ENCODE measurements around the gene PTPRF. TPM values are rescaled to one million over a fixed set of nuclear protein-coding genes. Genes with fewer than 3 reads are reported as not detected.

Gene PTPRF
- total RNA-seq, 2 donors from 2014 or later, result 182 to 292 TPM

DNA sequence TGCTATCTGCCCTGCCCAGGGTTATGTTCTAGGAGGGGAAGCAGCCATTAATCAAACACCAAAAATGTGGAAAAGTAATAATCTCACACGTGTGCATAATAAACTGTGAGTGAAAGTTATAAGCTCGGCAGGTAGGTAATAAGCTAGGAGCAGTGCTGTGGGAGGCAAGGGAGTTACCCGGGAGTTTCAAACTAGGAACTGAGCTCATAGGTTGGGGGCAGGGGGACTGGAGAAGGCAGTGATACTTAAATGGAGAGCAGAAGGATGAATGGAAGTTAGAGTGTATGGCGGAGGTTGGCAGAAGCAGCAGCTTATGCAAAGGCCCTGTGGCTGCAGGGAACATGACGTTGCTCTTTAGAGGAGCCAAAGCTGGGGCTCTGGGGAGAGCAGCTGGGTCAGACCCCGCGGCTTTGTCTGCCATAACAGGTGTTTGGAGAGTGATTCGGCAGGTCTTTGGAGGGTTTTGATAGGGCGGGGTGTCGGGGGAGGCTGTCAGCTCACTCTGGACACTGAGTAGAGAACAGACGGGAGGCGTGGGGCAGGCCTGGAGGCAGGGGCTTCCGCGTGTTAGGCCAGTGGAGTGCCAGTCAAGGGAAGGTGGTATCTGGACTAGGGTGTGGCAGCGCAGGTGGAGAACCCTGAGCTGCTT, 20.0 kb downstream of the PTPRF start:
- H3K36me3 ChIP-seq, result no peaks in the 10 kb centered on the region
- H3K4me3 ChIP-seq, result peak overlapping the region in 1 of 2 donors; percentile 22
- DNase-seq (ENCODE audit: low spot score), result no peak
- intact Hi-C loops (cut with DNase I), result loop anchor here (5.0 kb wide), 1 partner anchor 97 kb away; no protein-coding TSS in a partner anchor
- peaks cover 48% of the 10 kb centered on the region for H3K4me1 ChIP-seq (replicated peaks)
- WGBS, result 50% methylated on average over 15 of the region's 15 CpGs
- H3K27ac ChIP-seq, result peak overlapping the region; percentile 79 to 97
- TF ChIP-seq POLR2A (IDR thresholded peaks at IDR 0.05) (no peak), POLR2AphosphoS5 (IDR thresholded peaks at IDR 0.05) (no peak), CTCF (IDR thresholded peaks at IDR 0.05) (no peak)
- H3K9me3 ChIP-seq, result no peaks in the 10 kb centered on the region
- no peaks in the 10 kb centered on the region for H3K27me3 ChIP-seq (replicated peaks; ENCODE audit: insufficient read depth)

DNA sequence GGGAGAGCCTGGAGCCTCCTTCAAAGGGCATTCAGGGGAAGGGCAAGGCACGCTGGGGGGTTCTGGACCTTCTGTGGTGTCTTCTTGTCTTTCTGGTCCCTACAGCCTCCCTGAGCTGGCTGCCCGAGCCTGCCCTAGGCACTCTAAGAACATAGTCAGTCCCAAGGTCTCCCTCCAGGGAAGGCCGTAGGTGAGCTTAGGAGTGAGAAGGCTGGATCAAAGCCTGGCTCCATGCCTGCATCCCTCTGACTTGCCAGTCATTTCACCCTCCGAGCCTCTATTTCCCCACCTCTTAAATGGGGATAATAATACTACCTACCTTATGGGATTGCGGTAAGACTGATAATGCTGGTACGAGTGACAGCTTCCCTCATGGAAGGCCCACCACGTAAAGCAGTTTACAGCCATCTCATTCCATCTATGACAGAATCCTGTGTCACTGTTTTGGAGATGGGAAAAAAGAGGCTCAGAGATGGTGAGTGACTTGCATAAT, 20.8 kb downstream of the PTPRF start:
- Histone ChIP-seq H3K4me3 (no peak overlapping the region), H3K27ac (peak overlapping the region; percentile 79 to 97), H3K9me3 (no peaks in the 10 kb centered on the region), H3K36me3 (no peaks in the 10 kb centered on the region), H3K4me1 (replicated peaks) (peaks cover 48% of the 10 kb centered on the region), H3K27me3 (replicated peaks; ENCODE audit: insufficient read depth) (no peaks in the 10 kb centered on the region)
- WGBS, result 79% methylated on average over 7 of the region's 7 CpGs
- no peak for DNase-seq (ENCODE audit: low spot score)
- no peak for TF ChIP-seq POLR2AphosphoS5 (IDR thresholded peaks at IDR 0.05)
- no peak for TF ChIP-seq CTCF (IDR thresholded peaks at IDR 0.05)
- TF ChIP-seq POLR2A (IDR thresholded peaks at IDR 0.05), result no peak
- intact Hi-C loops (cut with DNase I), result loop anchor here (5.0 kb wide), 1 partner anchor 96 kb away; no protein-coding TSS in a partner anchor

DNA sequence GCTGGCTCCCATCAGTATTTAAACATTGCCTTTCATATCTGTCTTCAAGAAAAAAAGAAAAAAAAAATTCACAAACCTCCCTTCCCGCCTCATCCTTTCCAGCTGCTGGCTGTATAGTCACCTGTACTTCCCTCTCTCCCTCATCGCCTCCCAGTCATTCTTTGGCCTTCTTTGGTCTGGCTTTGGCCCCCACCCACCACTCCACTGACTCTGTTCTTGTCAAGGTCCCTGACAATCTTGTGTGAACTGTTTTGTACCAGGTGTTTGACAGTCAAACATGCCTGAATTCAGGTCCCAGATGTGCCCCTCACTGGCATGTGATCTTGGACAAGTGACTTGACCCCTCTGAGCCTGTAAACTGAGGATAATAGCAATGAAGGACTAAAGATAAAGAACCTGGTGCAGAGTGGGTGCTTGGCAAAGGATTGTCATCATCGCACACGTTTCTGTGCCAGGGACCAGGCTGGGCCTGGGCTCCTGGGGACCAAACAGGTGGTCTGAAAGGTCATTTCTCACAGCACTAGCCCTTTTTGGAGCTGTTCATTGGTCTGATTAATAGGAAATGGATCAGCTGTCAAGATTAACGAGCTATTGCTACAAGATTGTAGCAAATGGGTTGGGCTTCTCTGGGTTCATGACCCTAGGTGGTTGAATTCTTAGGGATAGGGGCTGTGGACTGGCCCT, 21.5 kb downstream of the PTPRF start:
- DNase-seq (ENCODE audit: low spot score), result no peak
- Histone ChIP-seq H3K4me1 (replicated peaks) (peaks cover 51% of the 10 kb centered on the region), H3K4me3 (no peak overlapping the region), H3K9me3 (no peaks in the 10 kb centered on the region), H3K27ac (peak overlapping the region; percentile 79 to 97), H3K27me3 (replicated peaks; ENCODE audit: insufficient read depth) (no peaks in the 10 kb centered on the region), H3K36me3 (no peaks in the 10 kb centered on the region)
- 49% methylated on average over 5 of the region's 5 CpGs for WGBS
- intact Hi-C loops (cut with DNase I), result loop anchor here (5.0 kb wide), 1 partner anchor 95 kb away; no protein-coding TSS in a partner anchor
- TF ChIP-seq CTCF (IDR thresholded peaks at IDR 0.05), result no peak
- no peak for TF ChIP-seq POLR2A (IDR thresholded peaks at IDR 0.05)
- no peak for TF ChIP-seq POLR2AphosphoS5 (IDR thresholded peaks at IDR 0.05)

GRCh38 chr1:43552813-43553212, 22.1 kb downstream of the PTPRF start:
- TF ChIP-seq POLR2A (IDR thresholded peaks at IDR 0.05) (no peak), POLR2AphosphoS5 (IDR thresholded peaks at IDR 0.05) (peak; percentile 92), CTCF (IDR thresholded peaks at IDR 0.05) (peak in 1 of 4 experiments; percentile 29)
- H3K27me3 ChIP-seq (replicated peaks; ENCODE audit: insufficient read depth), result no peaks in the 10 kb centered on the region
- DNase-seq (ENCODE audit: low spot score), result peak; percentile 92
- no peak overlapping the region for H3K4me3 ChIP-seq
- H3K9me3 ChIP-seq, result no peaks in the 10 kb centered on the region
- peaks cover 56% of the 10 kb centered on the region for H3K4me1 ChIP-seq (replicated peaks)
- 15% methylated on average over 6 of the region's 6 CpGs for WGBS
- no peaks in the 10 kb centered on the region for H3K36me3 ChIP-seq
- H3K27ac ChIP-seq, result peak overlapping the region; percentile 79 to 97
- intact Hi-C loops (cut with DNase I), result loop anchor here (5.0 kb wide), 1 partner anchor 94 kb away; no protein-coding TSS in a partner anchor
